Sigmoid colon (tissue), 4 donors: ENCODE results near the gene SLC22A31.

Source experiments
- CTCF ChIP-seq, 4 experiments: fragments of 450-650 bp in 3 of 4; fragments of 200-600 bp in 1 of 4; IDR thresholded peaks; one replicate each; pipeline ENCODE4 v1.5.1; 2016 to 2019; ENCODE audit warnings: antibody characterized with exemption in 4 of 4, mild to moderate bottlenecking in 3 of 4, moderate library complexity in 2 of 4
- POLR2A ChIP-seq, 2 donors: fragments of 450-650 bp; IDR thresholded peaks; one replicate each; pipeline ENCODE4 v1.6.1; 2016; ENCODE audit warnings: antibody characterized with exemption in 2 of 2, mild to moderate bottlenecking in 2 of 2, moderate library complexity in 2 of 2
- POLR2AphosphoS5 ChIP-seq, 4 donors: sonication (generic); formaldehyde crosslinking; IDR thresholded peaks; one replicate each; pipeline ENCODE4 v1.6.1; 2017; ENCODE audit warnings: antibody characterized with exemption in 4 of 4

GRCh38 chr16:89246903-89247733, 46.8 kb upstream of the SLC22A31 start:
- TF ChIP-seq CTCF (IDR thresholded peaks at IDR 0.05) (no peak), POLR2A (IDR thresholded peaks at IDR 0.05) (no peak), POLR2AphosphoS5 (IDR thresholded peaks at IDR 0.05) (peak in 3 of 4 donors; percentile 2 to 48 (median 40))
